A549 (cell line): Measurements from ENCODE around the gene GAB1. TPM values are rescaled to one million over a fixed set of nuclear protein-coding genes. Genes with fewer than 3 reads are reported as not detected.

Source experiments
- ATAC-seq, 2 experiments: fragments of 200-7000 bp in 1 of 2; fragments of >200 bp in 1 of 2; cut with Nextera tagmentation in 1 of 2; cut with Tn5 transposase in 1 of 2; 3 replicates each; pipeline versions ENCODE4 v1.8.0 to v1.9.1; 2018 to 2020; ENCODE audit warnings: mild to moderate bottlenecking in 1 of 2, moderate library complexity in 1 of 2
- CTCF ChIA-PET: fragments of 300-600 bp; sonication (Branson Sonifier 250); formaldehyde crosslinking; extraction: SDS; loops from one replicate; lab custom pipeline; 2021; ENCODE audit warnings: antibody characterized with exemption, inconsistent platforms; lab: Yijun Ruan, JAX
- POLR2A ChIA-PET: fragments of 350-600 bp; formaldehyde crosslinking; extraction: SDS; loops from one replicate; lab custom pipeline; 2021; ENCODE audit warnings: antibody characterized with exemption, inconsistent platforms; lab: Yijun Ruan, JAX
- DNase-seq, 2 experiments: peaks; one replicate each; pipeline versions ENCODE4 v3.0.0 to v3.0.0-alpha.2; 2011 to 2016; ENCODE audit warnings: low read depth in 1 of 2, low spot score in 1 of 2
- FAIRE-seq: peaks from 2 replicates; lab custom pipeline; 2011; peaks lifted over from hg19 to GRCh38; lab: Jason Lieb, UNC
- H3K27ac ChIP-seq, 2 experiments: fragments of >200 bp; sonication (Bioruptor Twin); formaldehyde crosslinking; 3 replicates each; pipeline ENCODE4 v1.5.1; 2016 to 2017
- H3K4me1 ChIP-seq: fragments of >200 bp; sonication (Bioruptor Twin); formaldehyde crosslinking; 3 replicates; pipeline ENCODE4 v1.6.1; 2016
- H3K4me2 ChIP-seq: fragments of >200 bp; sonication (Bioruptor Twin); formaldehyde crosslinking; 3 replicates; pipeline ENCODE4 v1.6.1; 2016
- H3K4me3 ChIP-seq: fragments of >200 bp; sonication (Bioruptor Twin); formaldehyde crosslinking; 3 replicates; pipeline ENCODE4 v1.5.1; 2016
- H3K9me3 ChIP-seq: fragments of >200 bp; sonication (Bioruptor Twin); formaldehyde crosslinking; 3 replicates; pipeline ENCODE4 v1.6.1; 2016
- BHLHE40 ChIP-seq: IDR thresholded peaks from 2 replicates; pipeline ENCODE4 v1.6.1; 2012; ENCODE audit warnings: low read depth, low read length, inconsistent platforms
- CBX2 ChIP-seq: fragments of 200-600 bp; sonication (generic); IDR thresholded peaks from 2 replicates; pipeline ENCODE4 v1.6.1; 2016; ENCODE audit warnings: low read depth, mild to moderate bottlenecking, borderline replicate concordance
- CBX8 ChIP-seq: fragments of 200-600 bp; sonication (generic); IDR thresholded peaks from 2 replicates; pipeline ENCODE4 v1.6.1; 2016
- CEBPB ChIP-seq, 2 experiments: fragments of >200 bp in 1 of 2; sonication (Bioruptor Twin) in 1 of 2; formaldehyde crosslinking in 1 of 2; IDR thresholded peaks; 2 replicates each; pipeline ENCODE4 v1.6.1; 2012 to 2016
- CHD2 ChIP-seq: fragments of 150-350 bp; IDR thresholded peaks from 2 replicates; pipeline ENCODE4 v1.6.1; 2014; ENCODE audit warnings: low read length; ENCODE audit not compliant: partially characterized antibody
- EP300 ChIP-seq, 2 experiments: fragments of >200 bp; sonication (Bioruptor Twin); formaldehyde crosslinking; IDR thresholded peaks; 2 replicates in 1 of 2; 3 replicates in 1 of 2; pipeline ENCODE4 v1.6.1; 2016 to 2017
- FOSL2 ChIP-seq, 2 experiments: fragments of 450-650 bp in 1 of 2; fragments of >200 bp in 1 of 2; sonication (Bioruptor Twin) in 1 of 2; formaldehyde crosslinking; IDR thresholded peaks; 2 replicates each; pipeline versions ENCODE4 v1.5.0 to v1.6.1; 2016 to 2020; ENCODE audit warnings: mild to moderate bottlenecking in 1 of 2, moderate library complexity in 1 of 2
- FOXS1 ChIP-seq: fragments of 250-450 bp; sonication (Bioruptor Pico); IDR thresholded peaks from 2 replicates; pipeline ENCODE4 v1.5.0; 2020; ENCODE audit warnings: mild to moderate bottlenecking, moderate library complexity
- HEYL ChIP-seq: fragments of 250-450 bp; sonication (Bioruptor Pico); IDR thresholded peaks from 2 replicates; pipeline ENCODE4 v1.8.0; 2021; ENCODE audit warnings: mild to moderate bottlenecking, moderate library complexity
- HOXB13 ChIP-seq: fragments of 250-450 bp; sonication (Bioruptor Pico); IDR thresholded peaks from 2 replicates; pipeline ENCODE4 v1.5.0; 2020; ENCODE audit warnings: low read depth, mild to moderate bottlenecking, moderate library complexity
- KDM5A ChIP-seq: fragments of 200-600 bp; sonication (generic); IDR thresholded peaks from 2 replicates; pipeline ENCODE4 v1.6.1; 2016; ENCODE audit warnings: antibody characterized with exemption, mild to moderate bottlenecking
- RARB ChIP-seq: fragments of 250-450 bp; sonication (Bioruptor Pico); IDR thresholded peaks from 2 replicates; pipeline ENCODE4 v1.8.0; 2021; ENCODE audit warnings: mild to moderate bottlenecking, moderate library complexity
- RCOR1 ChIP-seq: fragments of 150-350 bp; IDR thresholded peaks from 2 replicates; pipeline ENCODE4 v1.6.1; 2014; ENCODE audit warnings: antibody characterized with exemption, low read length, low read depth
- SMC3 ChIP-seq: fragments of >200 bp; sonication (Bioruptor Twin); formaldehyde crosslinking; IDR thresholded peaks from 3 replicates; pipeline ENCODE4 v1.6.1; 2018; ENCODE audit warnings: inconsistent platforms
- TFCP2L1 ChIP-seq: fragments of 250-450 bp; sonication (Bioruptor Pico); IDR thresholded peaks from 2 replicates; pipeline ENCODE4 v1.5.0; 2021; ENCODE audit warnings: mild to moderate bottlenecking
- ZFP36 ChIP-seq: fragments of 450-650 bp; IDR thresholded peaks from 2 replicates; pipeline ENCODE4 v1.6.1; 2014; ENCODE audit warnings: borderline replicate concordance; ENCODE audit not compliant: partially characterized antibody
- WGBS: methylation state at CpG from one replicate; pipeline ENCODE4 v1.1.6; 2017; ENCODE audit errors: missing lambda C conversion rate; 5-methylcytosine and 5-hydroxymethylcytosine counted together
- polyA plus RNA-seq, 4 experiments: library from polyadenylated mRNA; depleted of rRNA in 3 of 4; stranded (reverse); fragments of >200 nt; fragmentation: RNase III in 1 of 4; extraction: RNeasy Plus Mini Kit Qiagen cat#74134 plus additional on column Dnase treatment in 1 of 4; gene quantifications; 2 replicates in 3 of 4; 3 replicates in 1 of 4; pipeline ENCODE4 v1.2.3, GENCODE V29; 2011 to 2017
- TF ChIP-seq, protein P1 (sequence below): fragments of 250-450 bp; sonication (Bioruptor Pico); IDR thresholded peaks from 2 replicates; pipeline ENCODE4 v1.5.0; 2020; ENCODE audit warnings: low read depth, mild to moderate bottlenecking, moderate library complexity
- TF ChIP-seq, protein P2 (sequence below): fragments of 250-450 bp; sonication (Bioruptor Pico); IDR thresholded peaks from 2 replicates; pipeline ENCODE4 v1.5.0; 2021; ENCODE audit warnings: mild to moderate bottlenecking, moderate library complexity, borderline replicate concordance
- TF ChIP-seq, protein P3 (sequence below): IDR thresholded peaks from 2 replicates; pipeline ENCODE4 v1.6.1; 2012; ENCODE audit warnings: low read depth, borderline replicate concordance

Gene GAB1
- polyA plus RNA-seq, 2 of the 4 experiments (the other 2 are of a cell fraction) = 2.3 to 3.6 TPM

DNA sequence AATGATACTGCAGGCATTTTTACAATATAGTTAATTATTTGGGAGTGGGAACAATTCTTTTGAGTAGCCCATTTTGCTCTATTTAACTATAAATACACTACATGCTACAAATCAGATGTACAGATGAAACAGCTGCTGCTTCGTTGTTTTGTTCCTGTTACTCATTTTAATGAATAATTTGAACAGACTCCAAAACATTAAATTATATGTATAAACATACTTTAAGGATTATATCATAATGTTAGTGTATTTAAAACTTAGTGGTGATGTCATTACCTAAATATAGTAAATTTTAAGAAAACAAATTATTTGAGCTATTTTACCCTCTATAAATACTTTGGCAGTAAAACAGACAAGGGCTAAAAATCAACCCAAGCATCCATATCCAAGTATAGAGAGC is 60.7 kb downstream of the GAB1 start:
- ChIA-PET POLR2A (no interaction called here), CTCF (no interaction called here)
- no peak overlapping the region for H3K4me3 ChIP-seq
- TF ChIP-seq ZFP36 (no peak), FOXS1 (no peak), SMC3 (no peak), TFCP2L1 (CRISPR knock-in tag) (no peak), CBX8 (no peak), EP300 (IDR thresholded peaks at IDR 0.05) (no peak), BHLHE40 (no peak), RCOR1 (no peak), CBX2 (no peak)
- TF ChIP-seq, protein P1, sequence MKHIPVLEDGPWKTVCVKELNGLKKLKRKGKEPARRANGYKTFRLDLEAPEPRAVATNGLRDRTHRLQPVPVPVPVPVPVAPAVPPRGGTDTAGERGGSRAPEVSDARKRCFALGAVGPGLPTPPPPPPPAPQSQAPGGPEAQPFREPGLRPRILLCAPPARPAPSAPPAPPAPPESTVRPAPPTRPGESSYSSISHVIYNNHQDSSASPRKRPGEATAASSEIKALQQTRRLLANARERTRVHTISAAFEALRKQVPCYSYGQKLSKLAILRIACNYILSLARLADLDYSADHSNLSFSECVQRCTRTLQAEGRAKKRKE (CRISPR knock-in tag) = no peak
- no peaks in the 10 kb centered on the region for H3K9me3 ChIP-seq
- H3K4me1 ChIP-seq = no peaks in the 10 kb centered on the region
- WGBS = 47% methylated on average over 1 of the region's 1 CpG
- FAIRE-seq = no peak
- DNase-seq = no peak
- H3K27ac ChIP-seq = no peak overlapping the region
- ATAC-seq = no peak
- H3K4me2 ChIP-seq = no peak overlapping the region

DNA sequence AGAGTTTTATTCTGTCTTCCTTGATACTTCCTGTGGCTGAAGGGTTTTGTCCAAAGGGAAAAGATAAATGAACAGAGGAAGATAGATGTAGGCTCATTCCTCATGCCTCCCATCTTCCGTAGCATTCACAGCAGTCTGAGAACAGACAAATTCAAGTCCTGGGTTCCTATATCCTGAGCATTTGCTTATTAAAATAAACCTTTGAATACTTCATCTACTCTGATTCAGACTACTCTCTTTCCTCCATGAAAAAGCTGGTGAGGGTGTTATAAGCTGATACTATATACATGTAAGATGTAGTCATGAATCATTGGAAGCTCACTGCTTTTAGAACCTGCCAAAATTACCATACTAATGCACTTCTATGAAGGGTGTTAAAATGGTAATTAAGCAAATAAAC is 61.2 kb downstream of the GAB1 start:
- ChIA-PET POLR2A (no interaction called here), CTCF (interaction anchor here (1.3 kb wide), 1 partner anchor 19 kb away, joined by 3 read pairs; no protein-coding TSS in a partner anchor)
- Histone ChIP-seq H3K9me3 (no peaks in the 10 kb centered on the region), H3K4me3 (no peak overlapping the region), H3K4me1 (no peaks in the 10 kb centered on the region), H3K27ac (no peak overlapping the region), H3K4me2 (no peak overlapping the region)
- FAIRE-seq = no peak
- TF ChIP-seq CEBPB (IDR thresholded peaks at IDR 0.05) = no peak
- TF ChIP-seq CBX8 = no peak
- no peak for TF ChIP-seq HEYL (CRISPR knock-in tag)
- TF ChIP-seq CHD2 = no peak
- TF ChIP-seq, protein P2, sequence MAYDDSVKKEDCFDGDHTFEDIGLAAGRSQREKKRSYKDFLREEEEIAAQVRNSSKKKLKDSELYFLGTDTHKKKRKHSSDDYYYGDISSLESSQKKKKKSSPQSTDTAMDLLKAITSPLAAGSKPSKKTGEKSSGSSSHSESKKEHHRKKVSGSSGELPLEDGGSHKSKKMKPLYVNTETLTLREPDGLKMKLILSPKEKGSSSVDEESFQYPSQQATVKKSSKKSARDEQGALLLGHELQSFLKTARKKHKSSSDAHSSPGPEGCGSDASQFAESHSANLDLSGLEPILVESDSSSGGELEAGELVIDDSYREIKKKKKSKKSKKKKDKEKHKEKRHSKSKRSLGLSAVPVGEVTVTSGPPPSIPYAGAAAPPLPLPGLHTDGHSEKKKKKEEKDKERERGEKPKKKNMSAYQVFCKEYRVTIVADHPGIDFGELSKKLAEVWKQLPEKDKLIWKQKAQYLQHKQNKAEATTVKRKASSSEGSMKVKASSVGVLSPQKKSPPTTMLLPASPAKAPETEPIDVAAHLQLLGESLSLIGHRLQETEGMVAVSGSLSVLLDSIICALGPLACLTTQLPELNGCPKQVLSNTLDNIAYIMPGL (CRISPR knock-in tag) = no peak
- TF ChIP-seq KDM5A = no peak
- TF ChIP-seq, protein P3, sequence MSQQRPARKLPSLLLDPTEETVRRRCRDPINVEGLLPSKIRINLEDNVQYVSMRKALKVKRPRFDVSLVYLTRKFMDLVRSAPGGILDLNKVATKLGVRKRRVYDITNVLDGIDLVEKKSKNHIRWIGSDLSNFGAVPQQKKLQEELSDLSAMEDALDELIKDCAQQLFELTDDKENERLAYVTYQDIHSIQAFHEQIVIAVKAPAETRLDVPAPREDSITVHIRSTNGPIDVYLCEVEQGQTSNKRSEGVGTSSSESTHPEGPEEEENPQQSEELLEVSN = no peak
- no peak for TF ChIP-seq BHLHE40
- TF ChIP-seq FOSL2 (IDR thresholded peaks at IDR 0.05) = no peak
- TF ChIP-seq FOSL2 (CRISPR knock-in tag; IDR thresholded peaks at IDR 0.05) = no peak
- TF ChIP-seq, protein P1 (CRISPR knock-in tag) = no peak
- TF ChIP-seq HOXB13 (CRISPR knock-in tag) = no peak
- TF ChIP-seq TFCP2L1 (CRISPR knock-in tag) = no peak
- TF ChIP-seq RARB = no peak
- WGBS = 78% methylated on average over 1 of the region's 1 CpG
- no peak for DNase-seq
- ATAC-seq = no peak
